AG04449 (cell line): Measurements from ENCODE around the gene LRRFIP1.

Source experiments
- CTCF ChIA-PET: fragments of 350-600 bp; formaldehyde crosslinking; extraction: SDS; loops from one replicate; lab custom pipeline; 2021; ENCODE audit warnings: antibody characterized with exemption; lab: Yijun Ruan, JAX
- POLR2A ChIA-PET: fragments of 400-600, 350-600 bp; formaldehyde crosslinking; extraction: SDS; loops from one replicate; lab custom pipeline; 2020; ENCODE audit warnings: antibody characterized with exemption, inconsistent platforms; lab: Yijun Ruan, JAX
- DNase-seq: peaks from one replicate; pipeline ENCODE4 v3.0.0-alpha.2; 2010; ENCODE audit warnings: low read depth, low spot score
- H3K4me3 ChIP-seq: 2 replicates; pipeline ENCODE4 v1.5.1; 2011; ENCODE audit warnings: low read depth, mild to moderate bottlenecking, control low read depth, low read length
- TF ChIP-seq, protein P1 (sequence below): IDR thresholded peaks from one replicate; pipeline ENCODE4 v1.5.1; 2011; ENCODE audit warnings: mild to moderate bottlenecking, moderate library complexity, low read length, control low read depth, inconsistent platforms; ENCODE audit not compliant: insufficient read depth; ENCODE audit errors: missing control alignments

The LRRFIP1 gene

DNA sequence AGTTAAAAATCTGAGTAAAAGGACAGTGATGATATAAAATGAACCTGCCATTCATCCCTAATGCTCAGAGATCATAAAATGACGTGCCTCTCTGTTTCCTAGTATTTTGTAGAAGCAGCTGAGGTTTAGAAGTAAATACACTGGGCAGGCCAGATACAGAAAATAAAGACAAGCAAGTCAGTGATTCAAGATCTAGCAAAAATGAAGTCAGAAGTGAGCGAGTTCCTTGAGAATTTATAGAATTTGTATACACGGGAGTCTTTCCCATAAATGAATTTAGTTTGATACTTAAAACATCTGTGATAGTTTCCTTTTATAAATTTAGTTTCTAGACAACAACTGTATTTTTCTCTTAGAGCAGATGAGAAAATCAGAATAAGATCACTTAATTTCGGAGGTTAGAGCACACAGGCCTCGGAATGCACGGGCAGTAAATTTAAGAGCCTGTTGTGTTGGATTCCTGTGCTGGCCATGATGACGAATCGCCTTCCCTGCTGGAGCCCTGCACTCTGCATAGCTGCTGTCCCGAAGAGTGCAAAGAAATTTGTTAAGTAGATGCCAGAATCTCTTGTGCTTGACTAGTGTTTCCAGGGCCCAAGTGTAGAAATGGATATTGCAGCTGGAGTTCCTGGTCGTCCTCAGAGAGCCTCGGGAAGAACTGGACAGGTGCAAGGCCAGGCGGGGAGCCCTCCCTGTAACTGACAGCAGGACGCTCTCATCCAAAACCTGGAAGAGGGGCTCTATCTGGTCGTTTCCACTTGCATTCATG lies 87.5 kb downstream of the LRRFIP1 start:
- H3K4me3 ChIP-seq = no peak overlapping the region
- ChIA-PET POLR2A (interaction anchor here (0.6 kb wide), 1 partner anchor 263 kb away, joined by 3 read pairs; no protein-coding TSS in a partner anchor), CTCF (interaction anchor here (0.6 to 1.0 kb wide), 2 partner anchors 30 to 109 kb away, joined by 3 read pairs; no protein-coding TSS in a partner anchor)
- TF ChIP-seq, protein P1, sequence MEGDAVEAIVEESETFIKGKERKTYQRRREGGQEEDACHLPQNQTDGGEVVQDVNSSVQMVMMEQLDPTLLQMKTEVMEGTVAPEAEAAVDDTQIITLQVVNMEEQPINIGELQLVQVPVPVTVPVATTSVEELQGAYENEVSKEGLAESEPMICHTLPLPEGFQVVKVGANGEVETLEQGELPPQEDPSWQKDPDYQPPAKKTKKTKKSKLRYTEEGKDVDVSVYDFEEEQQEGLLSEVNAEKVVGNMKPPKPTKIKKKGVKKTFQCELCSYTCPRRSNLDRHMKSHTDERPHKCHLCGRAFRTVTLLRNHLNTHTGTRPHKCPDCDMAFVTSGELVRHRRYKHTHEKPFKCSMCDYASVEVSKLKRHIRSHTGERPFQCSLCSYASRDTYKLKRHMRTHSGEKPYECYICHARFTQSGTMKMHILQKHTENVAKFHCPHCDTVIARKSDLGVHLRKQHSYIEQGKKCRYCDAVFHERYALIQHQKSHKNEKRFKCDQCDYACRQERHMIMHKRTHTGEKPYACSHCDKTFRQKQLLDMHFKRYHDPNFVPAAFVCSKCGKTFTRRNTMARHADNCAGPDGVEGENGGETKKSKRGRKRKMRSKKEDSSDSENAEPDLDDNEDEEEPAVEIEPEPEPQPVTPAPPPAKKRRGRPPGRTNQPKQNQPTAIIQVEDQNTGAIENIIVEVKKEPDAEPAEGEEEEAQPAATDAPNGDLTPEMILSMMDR = no peak
- no peak for DNase-seq

DNA sequence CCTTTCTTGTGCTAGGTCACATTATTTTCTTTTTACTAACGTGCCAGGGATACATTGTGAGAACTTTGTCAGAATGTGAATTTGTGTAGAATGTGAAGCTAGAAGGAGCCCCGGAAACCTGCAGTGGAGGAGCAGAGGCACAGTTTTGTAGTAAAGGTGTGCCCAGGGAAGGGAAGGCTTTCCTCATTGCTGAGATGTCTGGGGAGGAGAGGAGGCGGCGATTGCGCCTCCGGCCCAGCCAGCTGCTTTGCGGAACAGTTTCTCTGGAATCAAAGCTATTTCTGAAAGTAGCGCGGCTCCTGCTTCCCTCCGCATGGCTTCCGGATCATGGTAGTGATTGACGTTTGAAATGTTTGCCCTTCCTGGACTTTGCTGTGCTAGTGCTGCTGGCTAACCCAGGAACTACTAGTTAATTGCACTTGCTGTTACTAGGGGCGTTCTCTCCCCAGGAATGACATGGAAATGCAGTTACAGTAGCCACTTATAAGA lies 88.1 kb downstream of the LRRFIP1 start:
- CTCF ChIA-PET = interaction anchor here (0.6 to 1.0 kb wide), 2 partner anchors 30 to 109 kb away, joined by 3 read pairs; no protein-coding TSS in a partner anchor
- no peak for DNase-seq

DNA sequence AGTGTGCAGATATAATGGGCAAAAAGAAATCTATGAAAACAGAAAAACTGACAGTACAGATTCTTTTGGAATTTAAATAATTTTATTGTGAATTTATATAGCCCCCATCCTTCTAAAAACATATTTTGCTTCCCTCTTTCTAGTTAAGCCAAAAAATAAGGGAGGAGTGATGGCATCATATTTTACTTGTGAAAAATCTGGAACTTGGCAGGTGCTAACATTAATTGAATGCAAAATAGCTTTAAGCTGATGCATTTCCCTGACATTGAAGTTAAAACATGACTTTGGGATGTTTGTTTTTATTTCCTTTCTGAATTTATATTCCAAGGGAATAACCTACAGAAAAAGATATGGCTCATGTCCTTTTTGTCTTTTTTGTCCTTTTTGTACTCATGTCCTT lies 88.6 kb downstream of the LRRFIP1 start:
- no peak overlapping the region for H3K4me3 ChIP-seq
- DNase-seq = no peak
- ChIA-PET POLR2A (no interaction called here), CTCF (interaction anchor here (0.6 to 1.0 kb wide), 2 partner anchors 29 to 110 kb away, joined by 3 read pairs; no protein-coding TSS in a partner anchor)
- TF ChIP-seq, protein P1 = no peak

More for the DNA sequence above, 88.1 kb downstream of the LRRFIP1 start:
- no peak overlapping the region for H3K4me3 ChIP-seq
- POLR2A ChIA-PET = interaction anchor here (0.6 kb wide), 1 partner anchor 264 kb away, joined by 3 read pairs; no protein-coding TSS in a partner anchor
- TF ChIP-seq, protein P1 = no peak

DNA sequence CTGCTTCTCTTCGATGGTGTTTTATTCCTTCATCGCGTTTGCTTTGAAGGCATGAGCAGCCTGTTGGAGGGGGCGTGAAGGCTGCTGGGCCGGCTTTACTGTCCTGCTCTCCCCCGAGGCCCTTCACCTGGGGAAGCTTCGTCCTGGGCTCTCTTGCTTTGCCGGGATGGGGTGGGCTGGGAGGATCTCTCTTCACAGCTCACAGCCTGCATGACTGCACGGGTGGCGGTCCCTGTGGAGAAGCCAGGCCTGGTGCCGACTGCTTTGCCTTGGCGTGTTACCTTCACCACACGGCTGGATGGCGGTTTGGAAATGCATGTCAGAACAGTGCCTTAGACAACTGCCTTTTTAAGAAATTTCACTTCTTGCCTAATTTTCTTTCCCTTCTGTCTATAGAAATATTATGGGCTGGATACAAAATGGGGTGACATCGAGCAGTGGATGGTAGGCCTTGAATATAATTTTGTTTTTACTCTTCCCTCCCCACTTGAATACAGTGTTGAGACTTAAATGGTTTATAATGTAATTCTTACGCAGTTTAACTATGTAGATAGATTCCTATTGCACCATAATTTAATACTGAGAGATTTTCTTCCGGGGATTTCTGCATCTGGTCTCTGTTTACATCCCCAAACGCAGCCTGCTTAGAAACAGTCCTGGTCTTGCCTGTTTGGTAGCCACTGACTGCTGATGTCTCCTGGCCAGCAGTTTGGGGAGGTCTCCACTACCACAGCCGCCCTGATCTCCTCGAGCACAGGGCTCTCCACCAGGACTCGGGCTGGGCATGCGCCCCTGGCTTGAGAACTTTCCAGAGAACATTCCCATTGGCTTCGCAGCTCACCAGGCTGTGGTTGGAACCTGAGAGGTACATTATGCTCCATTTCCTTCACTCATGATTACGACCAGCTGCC lies 90.2 kb downstream of the LRRFIP1 start:
- TF ChIP-seq, protein P1 = no peak
- ChIA-PET CTCF (interaction anchor here (1.0 to 2.1 kb wide), 3 partner anchors 25 to 146 kb away, joined by 3 to 7 read pairs (median 3); no protein-coding TSS in a partner anchor), POLR2A (interaction anchor here (1.4 kb wide), 1 partner anchor 14 kb away, joined by 6 read pairs; no protein-coding TSS in a partner anchor)
- H3K4me3 ChIP-seq = no peak overlapping the region
- DNase-seq = no peak

DNA sequence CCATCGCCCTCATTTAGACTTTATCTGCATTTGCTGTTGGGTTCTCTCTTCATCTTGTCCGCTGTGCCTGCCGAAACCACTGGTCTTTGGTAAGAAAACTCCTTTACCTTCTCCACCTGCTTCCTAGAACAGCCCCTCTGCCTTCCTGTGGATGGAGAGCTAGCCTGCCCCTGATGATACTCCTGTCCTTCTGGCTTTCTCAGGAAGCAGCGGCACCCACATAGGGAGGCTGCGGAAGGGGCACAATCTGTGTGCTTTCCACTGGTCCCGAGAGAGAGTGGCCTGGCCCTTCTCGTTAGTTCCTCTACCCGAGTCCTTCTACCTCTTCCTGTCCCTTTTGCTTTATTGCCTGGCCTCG lies 90.9 kb downstream of the LRRFIP1 start:
- POLR2A ChIA-PET = no interaction called here
- no peak overlapping the region for H3K4me3 ChIP-seq
- TF ChIP-seq, protein P1 = no peak
- CTCF ChIA-PET = interaction anchor here (1.0 to 2.1 kb wide), 2 partner anchors 27 to 206 kb away, joined by 3 to 7 read pairs; no protein-coding TSS in a partner anchor
- DNase-seq = no peak
